DND-41 (cell line): ENCODE measurements around the gene SLC5A1.

Experiments
- ATAC-seq: fragments of 200-7000 bp; cut with Tn5 transposase; 3 replicates; pipeline ENCODE4 v1.9.1; 2021; ENCODE audit warnings: low read depth; ENCODE audit not compliant: insufficient read depth
- DNase-seq: peaks from one replicate; pipeline ENCODE4 v3.0.0-alpha.2; 2020
- H2AFZ ChIP-seq: 2 replicates; pipeline ENCODE4 v1.6.0; 2012; ENCODE audit warnings: low read depth, low read length
- H3K27ac ChIP-seq: 2 replicates; pipeline ENCODE4 v1.5.1; 2012; ENCODE audit warnings: low read length, inconsistent platforms
- H3K27me3 ChIP-seq: fragments of 200-600 bp; sonication (generic); 2 replicates; pipeline ENCODE4 v1.6.0; 2012; ENCODE audit warnings: low read length, mild to moderate bottlenecking, inconsistent platforms; ENCODE audit not compliant: insufficient read depth, poor library complexity
- H3K36me3 ChIP-seq: 2 replicates; pipeline ENCODE4 v1.5.1; 2012; ENCODE audit warnings: low read length, inconsistent platforms; ENCODE audit not compliant: insufficient read depth
- H3K4me1 ChIP-seq: 2 replicates; pipeline ENCODE4 v1.5.1; 2012; ENCODE audit warnings: mild to moderate bottlenecking, low read length; ENCODE audit not compliant: insufficient read depth
- H3K4me2 ChIP-seq: 2 replicates; pipeline ENCODE4 v1.6.0; 2012; ENCODE audit warnings: mild to moderate bottlenecking, moderate library complexity, low read length, inconsistent platforms; ENCODE audit not compliant: insufficient read depth
- H3K4me3 ChIP-seq, 2 experiments: fragments of 200-600 bp in 1 of 2; shearing (Covaris generic) in 1 of 2; 2 replicates each; pipeline ENCODE4 v1.5.1; 2012 to 2016; ENCODE audit warnings: inconsistent platforms in 2 of 2, low read length in 2 of 2, mild to moderate bottlenecking in 2 of 2, low read depth in 1 of 2, moderate library complexity in 1 of 2
- H3K79me2 ChIP-seq: 2 replicates; pipeline ENCODE4 v1.6.0; 2012; ENCODE audit warnings: low read length, inconsistent platforms; ENCODE audit not compliant: insufficient read depth
- H3K9ac ChIP-seq: 2 replicates; pipeline ENCODE4 v1.6.0; 2012; ENCODE audit warnings: low read depth, mild to moderate bottlenecking, inconsistent platforms, low read length, moderate library complexity
- H3K9me3 ChIP-seq: 2 replicates; pipeline ENCODE4 v1.5.1; 2012; ENCODE audit warnings: low read length, moderate library complexity, mild to moderate bottlenecking, inconsistent platforms; ENCODE audit not compliant: insufficient read depth, severe bottlenecking
- H4K20me1 ChIP-seq: 2 replicates; pipeline ENCODE4 v1.6.0; 2012; ENCODE audit warnings: low read length; ENCODE audit not compliant: insufficient read depth
- CTCF ChIP-seq: IDR thresholded peaks from 2 replicates; pipeline ENCODE4 v1.5.1; 2012; ENCODE audit warnings: borderline replicate concordance, low read length, moderate library complexity, mild to moderate bottlenecking; ENCODE audit not compliant: poor library complexity, severe bottlenecking; ENCODE audit errors: extremely low read depth
- EZH2 ChIP-seq: IDR thresholded peaks from 3 replicates; pipeline ENCODE4 v1.6.1; 2012; ENCODE audit warnings: borderline replicate concordance, low read depth, mild to moderate bottlenecking, moderate library complexity, low read length, inconsistent platforms; ENCODE audit not compliant: severe bottlenecking

The SLC5A1 gene

DNA sequence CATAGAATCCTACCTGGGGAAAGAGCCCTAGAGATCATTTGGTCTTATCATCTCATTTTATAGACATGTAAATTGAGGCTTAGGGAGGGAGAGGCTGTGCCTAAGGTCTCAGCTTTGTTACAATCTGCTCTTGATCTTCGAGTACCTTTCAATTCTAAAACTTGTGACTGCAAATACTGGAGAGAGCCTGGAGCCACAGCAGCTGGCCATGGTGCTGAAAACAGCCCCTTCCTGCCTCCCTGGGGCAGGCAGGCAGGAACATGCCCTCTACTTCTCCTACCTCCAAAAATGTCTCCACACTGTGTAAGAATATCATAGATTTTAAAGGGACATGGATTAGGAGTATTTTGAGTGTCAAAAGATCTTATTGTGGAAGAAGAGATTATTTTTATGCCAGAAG lies 63.9 kb downstream of the SLC5A1 start:
- Histone ChIP-seq H3K4me3 (no peak overlapping the region), H3K36me3 (no peaks in the 10 kb centered on the region), H3K9ac (no peak overlapping the region), H3K27me3 (peaks cover 2% of the 10 kb centered on the region), H2AFZ (no peak overlapping the region), H3K4me1 (no peaks in the 10 kb centered on the region), H4K20me1 (peaks cover 4% of the 10 kb centered on the region; the same call in 1 of the 2 replicates), H3K79me2 (no peaks in the 10 kb centered on the region), H3K4me2 (no peak overlapping the region), H3K9me3 (no peaks in the 10 kb centered on the region), H3K27ac (no peak overlapping the region)
- peak; percentile 72; the same call in 2 of the 3 replicates for ATAC-seq
- DNase-seq: peak; percentile 58
- TF ChIP-seq CTCF (no peak), EZH2 (no peak)

DNA sequence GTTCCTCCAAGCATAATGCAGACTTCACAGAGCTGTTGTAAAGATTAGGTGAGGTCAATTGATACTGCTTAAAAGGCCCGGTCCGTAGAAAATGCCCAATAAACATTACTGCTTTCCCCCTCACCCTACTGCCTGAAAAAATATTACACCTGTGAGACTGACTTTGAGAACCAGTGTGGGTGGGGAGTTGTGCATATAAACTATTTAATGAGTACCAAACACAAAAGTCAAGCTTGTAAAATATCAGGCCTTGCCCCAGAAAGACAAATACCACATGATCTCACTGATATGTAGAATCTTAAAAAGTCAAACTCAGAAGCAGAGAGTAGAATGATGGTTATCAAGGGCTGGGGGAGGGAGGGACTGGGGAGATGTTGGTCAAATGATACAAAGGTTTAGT lies 69.3 kb downstream of the SLC5A1 start:
- Histone ChIP-seq H3K9me3 (no peaks in the 10 kb centered on the region), H3K4me2 (no peak overlapping the region), H4K20me1 (no peaks in the 10 kb centered on the region), H3K4me3 (no peak overlapping the region), H3K4me1 (no peaks in the 10 kb centered on the region), H2AFZ (no peak overlapping the region), H3K27ac (no peak overlapping the region), H3K9ac (no peak overlapping the region), H3K79me2 (no peaks in the 10 kb centered on the region), H3K27me3 (peaks cover 22% of the 10 kb centered on the region), H3K36me3 (no peaks in the 10 kb centered on the region)
- no peak for TF ChIP-seq EZH2
- TF ChIP-seq CTCF: no peak
- no peak for DNase-seq
- no peak for ATAC-seq

DNA sequence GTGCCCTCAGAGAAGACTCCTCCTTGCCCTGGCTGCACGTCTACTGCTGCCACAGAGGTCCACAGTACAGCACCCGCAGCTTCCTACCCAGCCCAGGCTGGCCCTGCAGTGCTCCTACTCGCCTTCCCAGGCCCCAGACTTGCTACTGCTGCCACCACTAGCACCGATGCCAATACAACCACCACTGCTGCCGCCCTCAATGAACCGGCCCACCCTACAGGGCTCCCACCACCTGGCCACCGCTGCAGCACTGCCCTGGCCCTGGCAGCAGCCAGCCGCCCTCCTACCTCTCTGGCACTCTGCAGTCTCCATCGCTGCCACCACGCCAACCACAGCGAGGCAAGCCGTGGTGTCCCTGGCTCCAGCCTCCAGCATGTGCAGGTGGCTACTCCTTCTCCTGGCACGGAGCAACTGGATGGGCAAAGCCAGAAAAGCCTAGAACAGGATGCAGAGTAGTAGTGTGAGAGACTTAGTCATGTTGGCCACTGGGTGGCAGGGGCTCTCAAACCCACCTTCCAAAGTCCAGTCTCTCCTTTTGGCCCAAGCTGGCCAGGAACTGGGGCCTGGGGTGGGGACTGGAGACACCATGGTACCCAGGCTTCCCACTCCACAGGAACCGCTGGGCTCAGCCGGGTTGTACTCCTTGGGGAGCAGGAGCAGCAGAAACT lies 76.6 kb downstream of the SLC5A1 start:
- DNase-seq: no peak
- no peak for ATAC-seq
- TF ChIP-seq CTCF (no peak), EZH2 (no peak)
- Histone ChIP-seq H3K4me1 (no peaks in the 10 kb centered on the region), H3K9ac (no peak overlapping the region), H3K9me3 (no peaks in the 10 kb centered on the region), H3K79me2 (no peaks in the 10 kb centered on the region), H3K27ac (no peak overlapping the region), H2AFZ (no peak overlapping the region), H3K4me2 (no peak overlapping the region), H4K20me1 (no peaks in the 10 kb centered on the region), H3K36me3 (no peaks in the 10 kb centered on the region), H3K4me3 (no peak overlapping the region), H3K27me3 (peaks cover 13% of the 10 kb centered on the region)
